GM13976 (cell line): Measurements from ENCODE around the gene NNMT.

Experiments used
- DNase-seq: peaks from one replicate; pipeline ENCODE4 v3.0.0; 2012; ENCODE audit warnings: low spot score
- in situ Hi-C: fragments of 300-500 bp; cut with MboI; formaldehyde crosslinking; loops from one replicate; pipeline ENCODE4 v1.12.0; 2022; ENCODE audit warnings: low sequenced_read_pairs, mixed read lengths, inconsistent platforms; ENCODE audit not compliant: unreplicated experiment
- TF ChIP-seq, protein P1 (sequence below): IDR thresholded peaks from 2 replicates; pipeline ENCODE4 v1.5.1; 2012; ENCODE audit warnings: borderline replicate concordance, mild to moderate bottlenecking; ENCODE audit not compliant: insufficient read depth; ENCODE audit errors: extremely low read depth, missing control alignments, control extremely low read depth

Gene NNMT

DNA sequence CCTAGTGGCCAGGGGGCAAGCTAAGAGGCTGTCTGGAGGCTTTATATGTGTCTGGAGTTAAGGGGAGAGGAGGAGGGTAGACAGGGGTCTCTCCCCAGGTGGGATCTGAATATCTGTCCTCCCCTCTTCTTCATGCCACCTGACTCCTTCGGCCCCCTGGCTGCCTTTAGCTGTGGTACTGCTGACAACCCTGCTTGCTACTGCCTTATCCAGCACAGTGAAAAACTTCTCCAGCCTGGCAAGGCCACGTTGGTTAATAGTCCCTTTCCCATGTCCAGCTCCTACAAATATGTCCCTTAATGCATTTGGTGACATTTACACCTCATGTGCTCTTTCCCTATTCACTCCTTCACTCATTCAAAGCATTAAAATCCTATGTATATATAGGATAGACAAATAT lies 42.4 kb upstream of the NNMT start:
- in situ Hi-C loops = no loop called here
- TF ChIP-seq, protein P1, sequence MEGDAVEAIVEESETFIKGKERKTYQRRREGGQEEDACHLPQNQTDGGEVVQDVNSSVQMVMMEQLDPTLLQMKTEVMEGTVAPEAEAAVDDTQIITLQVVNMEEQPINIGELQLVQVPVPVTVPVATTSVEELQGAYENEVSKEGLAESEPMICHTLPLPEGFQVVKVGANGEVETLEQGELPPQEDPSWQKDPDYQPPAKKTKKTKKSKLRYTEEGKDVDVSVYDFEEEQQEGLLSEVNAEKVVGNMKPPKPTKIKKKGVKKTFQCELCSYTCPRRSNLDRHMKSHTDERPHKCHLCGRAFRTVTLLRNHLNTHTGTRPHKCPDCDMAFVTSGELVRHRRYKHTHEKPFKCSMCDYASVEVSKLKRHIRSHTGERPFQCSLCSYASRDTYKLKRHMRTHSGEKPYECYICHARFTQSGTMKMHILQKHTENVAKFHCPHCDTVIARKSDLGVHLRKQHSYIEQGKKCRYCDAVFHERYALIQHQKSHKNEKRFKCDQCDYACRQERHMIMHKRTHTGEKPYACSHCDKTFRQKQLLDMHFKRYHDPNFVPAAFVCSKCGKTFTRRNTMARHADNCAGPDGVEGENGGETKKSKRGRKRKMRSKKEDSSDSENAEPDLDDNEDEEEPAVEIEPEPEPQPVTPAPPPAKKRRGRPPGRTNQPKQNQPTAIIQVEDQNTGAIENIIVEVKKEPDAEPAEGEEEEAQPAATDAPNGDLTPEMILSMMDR = no peak
- no peak for DNase-seq

DNA sequence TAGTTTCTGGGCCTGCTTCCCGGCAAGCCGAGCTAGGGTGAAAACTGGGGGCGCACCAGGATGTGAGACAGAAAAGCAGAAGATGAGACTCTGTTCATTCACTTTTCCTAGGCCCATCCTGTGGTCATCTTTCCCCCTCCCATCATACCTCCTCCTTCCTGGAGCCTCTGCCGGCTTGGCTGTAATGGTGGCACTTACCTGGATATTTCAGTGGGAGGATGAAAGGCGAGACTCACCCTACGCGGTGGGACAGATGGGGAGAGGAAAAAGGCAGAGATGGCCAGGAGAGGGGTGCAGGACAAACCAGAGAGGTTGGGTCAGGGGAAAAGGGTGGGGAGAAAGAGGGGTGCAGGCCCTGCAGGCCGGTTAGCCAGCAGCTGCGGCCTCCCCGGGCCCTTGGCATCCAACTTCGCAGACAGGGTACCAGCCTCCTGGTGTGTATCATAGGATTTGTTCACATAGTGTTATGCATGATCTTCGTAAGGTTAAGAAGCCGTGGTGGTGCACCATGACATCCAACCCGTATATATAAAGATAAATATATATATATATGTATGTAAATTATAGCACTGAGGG lies 41.5 kb upstream of the NNMT start:
- in situ Hi-C loops = no loop called here
- TF ChIP-seq, protein P1 = no peak
- DNase-seq = no peak

DNA sequence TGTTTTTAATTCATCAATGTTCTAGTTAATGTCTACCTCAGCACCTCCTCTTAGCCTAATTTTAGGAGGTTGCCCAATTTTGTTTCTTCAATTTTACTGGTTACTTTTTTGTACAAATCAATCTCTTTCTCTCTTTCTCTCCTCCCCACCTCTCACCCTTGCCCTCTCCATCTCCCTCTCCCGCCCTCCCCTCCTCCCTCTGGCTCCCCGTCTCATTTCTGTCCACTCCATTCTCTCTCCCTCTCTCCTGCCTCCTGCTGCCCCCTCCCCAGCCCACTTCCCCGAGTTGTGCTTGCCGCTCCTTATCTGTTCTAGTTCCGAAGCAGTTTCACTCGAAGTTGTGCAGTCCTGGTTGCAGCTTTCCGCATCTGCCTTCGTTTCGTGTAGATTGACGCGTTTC lies 40.9 kb upstream of the NNMT start:
- TF ChIP-seq, protein P1 = no peak
- in situ Hi-C loops = no loop called here
- no peak for DNase-seq

DNA sequence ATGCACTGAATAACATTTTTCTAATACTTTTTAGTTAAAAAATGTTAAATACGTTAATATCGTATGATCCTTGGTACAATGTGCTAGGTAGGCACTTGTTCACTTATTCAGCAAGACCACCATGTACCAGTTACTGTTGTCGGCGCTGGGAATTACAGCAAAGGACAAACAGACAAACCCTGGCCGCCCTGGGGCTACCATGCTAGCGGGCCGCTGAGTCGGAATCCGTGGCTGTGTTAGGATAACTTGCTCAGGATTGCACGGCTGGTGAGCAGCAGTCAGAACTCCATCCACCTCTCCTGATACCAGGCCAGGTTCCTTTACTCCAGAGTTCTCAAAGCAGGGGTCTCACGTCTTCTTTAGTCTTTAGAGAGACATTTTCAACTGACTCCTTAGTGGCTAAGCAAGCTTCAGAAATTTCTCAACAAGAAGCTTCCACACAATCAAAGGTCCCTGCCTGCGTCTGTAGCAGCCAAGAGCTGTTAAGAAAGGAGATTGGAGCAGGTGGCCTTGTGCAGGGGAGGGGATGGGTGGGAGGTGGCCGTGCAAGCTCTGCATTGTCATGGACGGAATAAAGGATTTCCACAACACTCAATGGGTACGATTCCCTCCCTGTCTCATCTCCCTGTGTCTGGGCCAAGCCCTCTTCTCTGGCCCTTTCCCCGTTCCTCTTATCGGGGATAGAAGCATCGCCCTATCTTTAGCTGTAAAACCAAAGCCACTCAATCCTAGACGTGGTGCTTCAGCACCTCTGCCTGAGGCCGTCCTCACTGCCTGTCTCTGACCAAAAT lies 39.8 kb upstream of the NNMT start:
- TF ChIP-seq, protein P1 = no peak
- peak; percentile 29 for DNase-seq
- in situ Hi-C loops = no loop called here

DNA sequence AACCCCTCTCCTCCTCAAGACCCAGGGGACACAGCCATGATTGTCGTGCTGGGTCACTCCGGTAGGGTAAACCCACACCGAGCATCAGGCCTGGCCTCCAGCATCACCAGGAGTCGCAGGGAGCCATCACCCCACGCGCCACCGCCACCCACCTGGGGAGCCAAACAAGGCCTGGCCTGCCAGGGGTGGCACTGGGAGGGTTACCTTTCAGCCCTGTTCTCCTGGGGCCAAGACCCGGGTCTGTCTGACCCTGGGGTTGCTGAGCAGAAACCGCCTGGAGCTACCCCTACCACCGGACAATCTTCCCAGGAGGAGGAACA lies 39.3 kb upstream of the NNMT start:
- no peak for DNase-seq
- TF ChIP-seq, protein P1 = no peak
- in situ Hi-C loops = no loop called here

DNA sequence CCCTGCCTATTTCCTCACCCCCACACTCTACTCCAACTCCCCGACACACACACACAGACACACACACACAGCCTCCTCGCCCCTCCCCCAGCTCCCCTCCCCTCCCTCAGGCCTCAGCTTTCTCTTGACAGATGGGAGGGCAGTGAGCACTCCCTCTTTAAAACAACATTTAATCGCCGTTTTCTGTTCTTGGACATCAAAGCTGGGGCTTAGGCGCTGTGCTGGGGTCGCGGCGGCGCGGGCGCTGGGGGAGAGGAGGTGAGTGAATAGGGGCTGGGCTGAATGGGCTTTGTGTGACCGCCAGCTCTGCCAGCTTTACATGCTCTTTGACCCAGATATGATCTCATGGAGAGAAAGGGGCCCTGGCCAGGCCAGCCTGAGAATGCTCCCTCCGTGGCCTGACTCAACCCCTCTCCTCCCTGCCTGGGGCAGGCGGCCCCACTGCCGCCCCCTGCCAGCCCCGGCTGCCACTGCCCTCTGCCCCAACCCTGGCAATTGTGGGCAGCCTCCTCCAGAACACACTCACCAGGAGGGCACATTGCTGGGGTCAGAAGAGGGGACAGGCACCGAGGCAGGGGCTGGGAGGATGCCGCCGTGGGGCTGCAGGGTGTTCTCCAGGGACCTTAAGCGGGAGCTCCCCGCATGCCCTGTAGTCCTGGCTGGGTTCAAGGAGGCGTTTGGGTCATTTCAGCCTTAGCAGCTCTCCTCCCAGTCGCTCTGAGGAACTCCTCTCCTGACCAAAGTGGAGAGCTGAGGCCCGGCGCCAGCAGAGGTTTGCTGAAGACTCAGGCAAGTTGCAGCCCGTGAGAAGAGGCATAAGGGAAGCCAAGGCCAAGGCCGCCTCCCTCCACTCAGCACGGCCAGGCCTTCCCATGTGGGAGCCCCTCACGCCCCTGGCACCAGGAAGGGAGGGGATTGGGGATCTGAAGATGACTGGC lies 38.3 kb upstream of the NNMT start:
- in situ Hi-C loops = no loop called here
- peak; percentile 16 for DNase-seq
- TF ChIP-seq, protein P1 = no peak
